Stimulated activated effector memory CD8-positive, alpha-beta T cell treated with anti-CD3 and anti-CD28 coated beads, Interleukin-12 subunit alpha, Interleukin-12 subunit beta, amount 100 ng/mL, for 72 hours (primary cell): ENCODE data around the gene RMDN3.

Source experiments
- ATAC-seq: fragments of 150-1000 bp; cut with Tn5 transposase; 2 replicates; pipeline ENCODE4 v1.10.0; 2021
- DNase-seq, 2 donors: peaks; one replicate each; pipeline ENCODE4 v3.0.0; 2021 to 2022; ENCODE audit warnings: low spot score in 2 of 2
- H3K27ac Mint-ChIP-seq: one replicate; pipeline ENCODE4 v1.8.0; 2022; ENCODE audit warnings: mild to moderate bottlenecking, mixed read lengths
- H3K36me3 Mint-ChIP-seq: one replicate; pipeline ENCODE4 v1.8.0; 2022; ENCODE audit warnings: mild to moderate bottlenecking, mixed read lengths
- H3K4me1 Mint-ChIP-seq: one replicate; pipeline ENCODE4 v1.8.0; 2022; ENCODE audit warnings: mixed read lengths
- H3K4me3 Mint-ChIP-seq: one replicate; pipeline ENCODE4 v1.8.0; 2022; ENCODE audit warnings: mild to moderate bottlenecking, mixed read lengths
- H3K9me3 Mint-ChIP-seq: one replicate; pipeline ENCODE4 v1.8.0; 2022; ENCODE audit warnings: mixed read lengths

RMDN3 gene

GRCh38 chr15:40766194-40766815 lies 11.3 kb upstream of the RMDN3 start:
- peaks cover 54% of the 10 kb centered on the region for H3K4me1 Mint-ChIP-seq
- ATAC-seq (no peak), DNase-seq (no peak)
- no peaks in the 10 kb centered on the region for H3K9me3 Mint-ChIP-seq
- peaks cover 61% of the 10 kb centered on the region for H3K36me3 Mint-ChIP-seq
- H3K4me3 Mint-ChIP-seq = peak overlapping the region; percentile 84
- peak overlapping the region; percentile 56 for H3K27ac Mint-ChIP-seq

- H3K27ac Mint-ChIP-seq = peak overlapping the region; percentile 56
- H3K4me1 Mint-ChIP-seq = peaks cover 47% of the 10 kb centered on the region
- no peak for ATAC-seq
- peaks cover 51% of the 10 kb centered on the region for H3K36me3 Mint-ChIP-seq
- no peaks in the 10 kb centered on the region for H3K9me3 Mint-ChIP-seq
- DNase-seq = no peak
- peak overlapping the region; percentile 84 for H3K4me3 Mint-ChIP-seq
Measured at GRCh38 chr15:40764629-40765103, 9.6 kb upstream of the RMDN3 start.

GRCh38 chr15:40763801-40764628 lies 9.0 kb upstream of the RMDN3 start, which contains the start of gene GCHFR:
TSS of gene GCHFR (plus strand) at chr15:40764068. CDS start at chr15:40764181, 113 bp downstream.
- Mint-ChIP-seq H3K36me3 (peaks cover 44% of the 10 kb centered on the region), H3K27ac (peak within 1 kb of the TSS; percentile 56), H3K4me3 (peak within 1 kb of the TSS; percentile 84), H3K4me1 (peaks cover 40% of the 10 kb centered on the region), H3K9me3 (no peaks in the 10 kb centered on the region)
- DNase-seq (peak; percentile 59 to 84), ATAC-seq (peak; percentile 73)

GRCh38 chr15:40762919-40763800 lies 8.1 kb upstream of the RMDN3 start:
- Mint-ChIP-seq H3K4me3 (peak overlapping the region; percentile 84), H3K9me3 (no peaks in the 10 kb centered on the region), H3K27ac (peak overlapping the region; percentile 34), H3K36me3 (peaks cover 41% of the 10 kb centered on the region), H3K4me1 (peaks cover 31% of the 10 kb centered on the region)
- ATAC-seq (peak; percentile 9), DNase-seq (peak in 1 of 2 donors; percentile 17)

GRCh38 chr15:40759961-40760360 lies 4.9 kb upstream of the RMDN3 start:
- H3K27ac Mint-ChIP-seq = no peak overlapping the region
- ATAC-seq (no peak), DNase-seq (no peak)
- H3K36me3 Mint-ChIP-seq = peaks cover 20% of the 10 kb centered on the region
- H3K9me3 Mint-ChIP-seq = no peaks in the 10 kb centered on the region
- no peak overlapping the region for H3K4me3 Mint-ChIP-seq
- H3K4me1 Mint-ChIP-seq = peaks cover 29% of the 10 kb centered on the region

GRCh38 chr15:40756938-40757337 lies 1.9 kb upstream of the RMDN3 start:
- ATAC-seq = no peak
- Mint-ChIP-seq H3K4me1 (peaks cover 38% of the 10 kb centered on the region), H3K9me3 (no peaks in the 10 kb centered on the region), H3K36me3 (peaks cover 24% of the 10 kb centered on the region), H3K4me3 (peak overlapping the region; percentile 25), H3K27ac (peak overlapping the region; percentile 11)
- DNase-seq = no peak

- ATAC-seq = no peak
- Mint-ChIP-seq H3K4me3 (peak overlapping the region; percentile 90), H3K4me1 (peaks cover 40% of the 10 kb centered on the region), H3K36me3 (peaks cover 35% of the 10 kb centered on the region), H3K9me3 (no peaks in the 10 kb centered on the region), H3K27ac (peak overlapping the region; percentile 98)
- no peak for DNase-seq
Measured at GRCh38 chr15:40755812-40756208, 756 bp upstream of the RMDN3 start.

- Mint-ChIP-seq H3K4me3 (peak overlapping the region; percentile 90), H3K27ac (peak overlapping the region; percentile 98), H3K4me1 (peaks cover 40% of the 10 kb centered on the region), H3K36me3 (peaks cover 45% of the 10 kb centered on the region), H3K9me3 (no peaks in the 10 kb centered on the region)
- ATAC-seq (peak; percentile 36), DNase-seq (peak in 1 of 2 donors; percentile 64)
Measured at GRCh38 chr15:40754574-40754882, 526 bp downstream of the RMDN3 start.

- no peak for ATAC-seq
- Mint-ChIP-seq H3K4me3 (no peak overlapping the region), H3K36me3 (peaks cover 57% of the 10 kb centered on the region), H3K4me1 (peaks cover 37% of the 10 kb centered on the region), H3K27ac (no peak overlapping the region), H3K9me3 (no peaks in the 10 kb centered on the region)
- no peak for DNase-seq
Measured at GRCh38 chr15:40751745-40752144, 3.3 kb downstream of the RMDN3 start.

- peaks cover 57% of the 10 kb centered on the region for H3K36me3 Mint-ChIP-seq
- no peaks in the 10 kb centered on the region for H3K9me3 Mint-ChIP-seq
- ATAC-seq = no peak
- no peak overlapping the region for H3K4me3 Mint-ChIP-seq
- DNase-seq = no peak
- H3K27ac Mint-ChIP-seq = no peak overlapping the region
- peaks cover 34% of the 10 kb centered on the region for H3K4me1 Mint-ChIP-seq
Measured at GRCh38 chr15:40750885-40751284, 4.2 kb downstream of the RMDN3 start.

GRCh38 chr15:40749151-40749630 lies 5.9 kb downstream of the RMDN3 start:
- H3K27ac Mint-ChIP-seq = no peak overlapping the region
- H3K9me3 Mint-ChIP-seq = no peaks in the 10 kb centered on the region
- peaks cover 54% of the 10 kb centered on the region for H3K36me3 Mint-ChIP-seq
- H3K4me3 Mint-ChIP-seq = no peak overlapping the region
- ATAC-seq (no peak), DNase-seq (no peak)
- peaks cover 40% of the 10 kb centered on the region for H3K4me1 Mint-ChIP-seq

GRCh38 chr15:40747685-40748631 lies 7.1 kb downstream of the RMDN3 start:
- peaks cover 56% of the 10 kb centered on the region for H3K36me3 Mint-ChIP-seq
- H3K9me3 Mint-ChIP-seq = no peaks in the 10 kb centered on the region
- peak overlapping the region; percentile 24 for H3K27ac Mint-ChIP-seq
- no peak for DNase-seq
- no peak for ATAC-seq
- H3K4me1 Mint-ChIP-seq = peaks cover 37% of the 10 kb centered on the region
- no peak overlapping the region for H3K4me3 Mint-ChIP-seq

GRCh38 chr15:40746916-40747418 lies 8.1 kb downstream of the RMDN3 start:
- Mint-ChIP-seq H3K27ac (peak overlapping the region; percentile 24), H3K36me3 (peaks cover 58% of the 10 kb centered on the region)

GRCh38 chr15:40744815-40745152 lies 10.3 kb downstream of the RMDN3 start:
- peaks cover 33% of the 10 kb centered on the region for H3K4me1 Mint-ChIP-seq
- peaks cover 59% of the 10 kb centered on the region for H3K36me3 Mint-ChIP-seq
- DNase-seq (no peak), ATAC-seq (no peak)
- H3K9me3 Mint-ChIP-seq = no peaks in the 10 kb centered on the region
- no peak overlapping the region for H3K4me3 Mint-ChIP-seq
- peak overlapping the region; percentile 24 for H3K27ac Mint-ChIP-seq

More at GRCh38 chr15:40746916-40747418, 8.1 kb downstream of the RMDN3 start:
- peaks cover 34% of the 10 kb centered on the region for H3K4me1 Mint-ChIP-seq
- ATAC-seq = no peak
- no peak overlapping the region for H3K4me3 Mint-ChIP-seq
- no peak for DNase-seq
- no peaks in the 10 kb centered on the region for H3K9me3 Mint-ChIP-seq
